Measurements from ENCODE around the gene TRUB2.
A peak's percentile ranks its signal among the peaks of the same experiment; 100 is the strongest.

- TF ChIP-seq CTCF (IDR thresholded peaks at IDR 0.05) (no peak), POLR2A (IDR thresholded peaks at IDR 0.05) (peak; percentile 96)
Measured at GRCh38 chr9:128276008-128276573, 46.2 kb downstream of the TRUB2 start, which contains the start of gene SWI5.
